Progenitor cell of endocrine pancreas (in vitro differentiated cells): ENCODE measurements around the gene AFDN. TPM values are rescaled to one million over a fixed set of nuclear protein-coding genes. Genes with fewer than 3 reads are reported as not detected.

ENCODE experiments used
- DNase-seq: peaks from one replicate; pipeline ENCODE4 v3.0.0; 2021; ENCODE audit warnings: low spot score; ENCODE audit not compliant: unreplicated experiment
- H3K27ac Mint-ChIP-seq: 2 replicates; pipeline ENCODE4 v1.8.0; 2021; ENCODE audit warnings: mild to moderate bottlenecking, moderate library complexity, mixed read lengths
- H3K27me3 Mint-ChIP-seq: 2 replicates; pipeline ENCODE4 v1.8.0; 2021; ENCODE audit warnings: mixed read lengths
- H3K36me3 Mint-ChIP-seq: 2 replicates; pipeline ENCODE4 v1.8.0; 2022; ENCODE audit warnings: mixed read lengths; ENCODE audit not compliant: insufficient read depth
- H3K4me1 Mint-ChIP-seq: 2 replicates; pipeline ENCODE4 v1.8.0; 2021; ENCODE audit warnings: low read depth, mixed read lengths
- H3K4me3 Mint-ChIP-seq: 2 replicates; pipeline ENCODE4 v1.8.0; 2021; ENCODE audit warnings: low read depth, mild to moderate bottlenecking, moderate library complexity, mixed read lengths
- H3K9me3 Mint-ChIP-seq: 2 replicates; pipeline ENCODE4 v1.8.0; 2021; ENCODE audit warnings: low read depth, mixed read lengths
- CTCF ChIP-seq: fragments of 200-600 bp; sonication (generic); IDR thresholded peaks from one replicate; pipeline ENCODE4 v1.5.0; 2021; ENCODE audit warnings: antibody characterized with exemption, mild to moderate bottlenecking; ENCODE audit not compliant: unreplicated experiment
- total RNA-seq: library from RNA; stranded (reverse); gene quantifications from 2 replicates; pipeline ENCODE4 v1.2.1, GENCODE V29; 2021

The AFDN gene
- total RNA-seq, 1 donor from 2014 or later = 423 TPM

DNA sequence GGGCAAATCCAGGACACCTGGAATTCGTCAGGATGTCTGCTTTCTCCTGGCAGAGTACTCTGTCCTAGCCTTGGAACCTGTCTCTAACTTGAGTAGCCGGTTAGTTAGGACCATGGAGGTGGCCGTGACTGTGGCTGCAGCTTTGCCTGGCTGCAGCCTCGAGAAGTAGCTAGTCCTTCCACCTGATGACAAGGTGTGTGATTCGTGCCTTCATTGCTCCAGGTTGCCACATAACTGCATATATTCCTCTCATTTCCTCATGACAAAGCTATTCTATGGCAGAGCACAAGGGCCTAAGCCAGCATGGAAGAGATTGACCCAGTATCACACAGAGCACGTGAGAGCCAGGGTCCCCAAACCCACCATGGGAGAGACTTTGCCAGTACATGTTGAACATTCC is 130.9 kb downstream of the AFDN start:
- H3K27ac Mint-ChIP-seq = peak overlapping the region; percentile 22
- no peaks in the 10 kb centered on the region for H3K9me3 Mint-ChIP-seq
- no peak for TF ChIP-seq CTCF
- DNase-seq = no peak
- no peaks in the 10 kb centered on the region for H3K27me3 Mint-ChIP-seq
- H3K4me1 Mint-ChIP-seq = peaks cover 44% of the 10 kb centered on the region
- H3K4me3 Mint-ChIP-seq = no peak overlapping the region
- H3K36me3 Mint-ChIP-seq = peaks cover 30% of the 10 kb centered on the region

- Mint-ChIP-seq H3K27me3 (no peaks in the 10 kb centered on the region), H3K27ac (no peak overlapping the region), H3K9me3 (no peaks in the 10 kb centered on the region), H3K36me3 (peaks cover 35% of the 10 kb centered on the region), H3K4me1 (peaks cover 58% of the 10 kb centered on the region), H3K4me3 (no peak overlapping the region)
- TF ChIP-seq CTCF = no peak
- DNase-seq = no peak
Observed at GRCh38 chr6:167960579-167960978, 133.9 kb downstream of the AFDN start.

- H3K4me3 Mint-ChIP-seq = no peak overlapping the region
- H3K9me3 Mint-ChIP-seq = no peaks in the 10 kb centered on the region
- no peaks in the 10 kb centered on the region for H3K27me3 Mint-ChIP-seq
- peaks cover 53% of the 10 kb centered on the region for H3K4me1 Mint-ChIP-seq
- H3K27ac Mint-ChIP-seq = no peak overlapping the region
- no peak for DNase-seq
- TF ChIP-seq CTCF = no peak
- H3K36me3 Mint-ChIP-seq = peaks cover 39% of the 10 kb centered on the region
Observed at GRCh38 chr6:167962711-167963110, 136.0 kb downstream of the AFDN start.

DNA sequence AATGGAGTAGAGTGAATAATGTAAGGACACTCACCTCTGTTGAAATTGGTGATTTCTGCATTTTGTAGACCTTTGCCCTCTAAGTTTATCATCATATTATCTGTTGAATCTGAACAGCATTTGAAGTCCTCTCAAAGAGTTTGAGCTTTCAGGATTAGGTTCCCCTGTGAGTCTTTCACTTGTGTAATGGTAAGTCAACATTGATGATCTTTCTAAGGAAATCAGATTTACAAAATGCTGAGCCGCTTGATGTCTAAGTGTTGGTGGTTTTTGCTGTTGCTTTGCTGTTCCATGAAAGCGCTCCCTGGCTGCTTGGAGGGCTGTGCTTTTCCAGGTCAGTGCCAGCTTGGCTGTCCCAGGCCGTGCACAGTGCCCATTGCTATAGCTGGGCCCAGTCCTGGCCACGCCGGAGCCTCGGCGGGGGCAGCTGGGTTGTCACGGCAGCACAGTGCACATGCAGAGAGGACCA is 136.9 kb downstream of the AFDN start:
- Mint-ChIP-seq H3K27ac (peak overlapping the region; percentile 86), H3K27me3 (no peaks in the 10 kb centered on the region), H3K4me3 (peak overlapping the region; percentile 14), H3K9me3 (no peaks in the 10 kb centered on the region), H3K36me3 (peaks cover 45% of the 10 kb centered on the region), H3K4me1 (peaks cover 52% of the 10 kb centered on the region)
- no peak for DNase-seq
- TF ChIP-seq CTCF = no peak

DNA sequence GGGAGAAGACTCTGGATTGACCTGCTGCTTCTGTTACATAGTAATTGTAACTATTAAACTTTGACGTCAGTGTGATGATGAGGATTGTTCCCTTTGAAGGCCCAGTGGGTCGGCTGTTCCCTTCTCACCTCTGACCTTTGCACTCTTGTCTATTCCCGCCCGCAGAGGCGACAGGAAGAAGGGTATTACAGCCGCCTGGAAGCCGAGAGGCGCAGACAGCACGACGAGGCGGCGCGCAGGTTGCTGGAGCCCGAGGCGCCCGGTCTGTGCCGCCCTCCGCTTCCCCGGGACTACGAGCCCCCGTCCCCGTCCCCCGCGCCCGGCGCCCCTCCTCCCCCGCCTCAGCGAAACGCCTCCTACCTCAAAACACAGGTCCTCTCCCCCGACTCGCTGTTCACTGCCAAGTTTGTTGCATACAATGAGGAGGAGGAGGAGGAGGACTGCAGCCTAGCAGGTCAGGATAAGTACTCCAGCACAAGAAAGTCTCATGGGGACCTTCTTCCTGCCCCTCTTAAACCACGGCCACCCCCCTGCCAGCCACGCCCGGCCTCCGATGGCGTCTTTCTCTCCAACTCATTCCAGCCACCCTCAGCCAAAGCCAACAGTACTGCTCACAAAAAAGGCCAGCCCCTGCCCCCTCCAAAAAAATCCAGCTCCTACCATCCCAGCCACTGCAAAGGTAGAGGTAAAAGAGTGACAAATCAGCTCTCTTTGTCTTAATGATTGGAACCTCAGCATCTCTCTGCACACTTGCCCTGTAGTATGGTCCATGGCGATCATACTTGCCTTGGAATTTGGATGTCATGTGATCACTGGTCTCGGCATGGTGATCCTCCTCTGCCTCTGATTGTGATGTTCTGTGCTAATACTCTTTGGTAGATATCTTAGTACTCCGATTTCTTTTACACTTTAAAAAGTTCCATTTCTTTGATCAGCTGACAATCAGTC is 139.2 kb downstream of the AFDN start:
- DNase-seq = no peak
- peak overlapping the region; percentile 12 for H3K4me3 Mint-ChIP-seq
- peaks cover 52% of the 10 kb centered on the region for H3K36me3 Mint-ChIP-seq
- H3K9me3 Mint-ChIP-seq = no peaks in the 10 kb centered on the region
- H3K27me3 Mint-ChIP-seq = no peaks in the 10 kb centered on the region
- peak overlapping the region; percentile 70 for H3K27ac Mint-ChIP-seq
- peaks cover 44% of the 10 kb centered on the region for H3K4me1 Mint-ChIP-seq
- TF ChIP-seq CTCF = no peak
